Measurements from ENCODE around the gene BPIFB4.

The BPIFB4 gene

GRCh38 chr20:33074675-33075074 lies 4.8 kb upstream of the BPIFB4 start:
- Histone ChIP-seq H3K9me3 (ENCODE audit: control insufficient read depth, low read depth, low read length) (no peaks in the 10 kb centered on the region), H3K27me3 (ENCODE audit: control insufficient read depth, insufficient read depth, low read length) (no peaks in the 10 kb centered on the region), H3K4me1 (ENCODE audit: control insufficient read depth, low read depth, low read length) (no peaks in the 10 kb centered on the region), H3K9ac (ENCODE audit: low read length) (no peak overlapping the region), H3K27ac (ENCODE audit: low read length) (no peak overlapping the region), H3K36me3 (ENCODE audit: control insufficient read depth, low read depth, low read length) (no peaks in the 10 kb centered on the region), H3K4me3 (ENCODE audit: low read length) (no peak overlapping the region)

DNA sequence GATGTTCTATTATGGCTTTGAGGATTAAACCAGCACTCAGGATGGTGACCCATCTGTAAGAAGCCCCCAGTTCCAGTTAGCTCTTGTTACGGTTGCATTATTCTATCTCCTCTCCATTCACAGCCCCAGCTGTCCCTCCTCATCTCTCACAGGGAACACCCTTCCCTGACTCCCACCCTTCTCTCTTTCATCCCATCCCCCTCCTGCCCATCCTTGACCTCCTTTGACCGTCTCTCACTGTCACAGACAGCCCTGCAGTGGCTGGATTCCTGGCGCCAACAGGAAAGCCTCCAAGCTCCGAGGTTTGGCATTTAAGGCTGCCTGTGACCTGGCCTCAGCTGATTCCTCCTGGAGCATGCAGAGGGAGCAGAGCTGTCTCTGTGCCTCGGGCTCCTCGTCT lies 4.2 kb upstream of the BPIFB4 start:
- Histone ChIP-seq H3K4me1 (ENCODE audit: control insufficient read depth, low read depth, low read length) (no peaks in the 10 kb centered on the region), H3K27ac (ENCODE audit: low read length) (no peak overlapping the region), H3K36me3 (ENCODE audit: control insufficient read depth, low read depth, low read length) (no peaks in the 10 kb centered on the region), H3K4me3 (ENCODE audit: low read length) (no peak overlapping the region), H3K27me3 (ENCODE audit: control insufficient read depth, insufficient read depth, low read length) (no peaks in the 10 kb centered on the region), H3K9ac (ENCODE audit: low read length) (no peak overlapping the region), H3K9me3 (ENCODE audit: control insufficient read depth, low read depth, low read length) (no peaks in the 10 kb centered on the region)

DNA sequence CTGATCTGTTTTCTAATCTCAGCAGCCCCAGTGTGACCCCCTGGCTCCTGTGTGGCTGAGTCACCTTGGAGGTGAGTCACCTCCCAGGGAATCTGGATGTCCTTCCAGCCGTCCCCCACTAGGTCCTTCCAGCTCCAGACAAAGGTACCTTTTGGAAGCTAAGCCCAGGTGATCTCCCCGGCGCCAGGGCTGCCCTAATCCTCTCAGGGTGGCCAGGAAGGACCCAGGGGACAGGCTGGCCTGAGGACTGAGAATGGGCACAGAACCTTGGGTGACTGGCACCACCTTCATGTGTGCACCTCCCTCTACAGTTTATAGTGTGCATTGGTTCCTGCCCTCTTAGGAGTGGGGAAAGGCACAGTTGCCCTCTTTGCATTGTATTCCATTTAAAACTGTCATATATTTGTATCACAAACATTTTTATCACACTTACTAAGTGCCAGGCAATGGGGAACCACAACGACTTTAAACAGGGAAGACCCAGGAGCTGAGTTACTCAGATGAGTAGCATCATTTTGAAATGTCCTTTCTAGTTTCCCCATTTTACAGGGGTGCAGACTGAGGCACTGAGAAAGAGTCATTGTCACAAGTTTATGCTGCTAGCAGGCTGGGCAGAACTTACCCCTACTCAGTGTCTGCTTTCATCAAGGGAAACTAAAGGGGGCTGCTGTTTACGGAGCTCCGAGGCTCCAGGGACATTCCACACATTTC lies 2.6 kb upstream of the BPIFB4 start:
- H3K9me3 ChIP-seq (ENCODE audit: control insufficient read depth, low read depth, low read length): no peaks in the 10 kb centered on the region
- no peak overlapping the region for H3K4me3 ChIP-seq (ENCODE audit: low read length)
- H3K27ac ChIP-seq (ENCODE audit: low read length): no peak overlapping the region
- no peaks in the 10 kb centered on the region for H3K27me3 ChIP-seq (ENCODE audit: control insufficient read depth, insufficient read depth, low read length)
- no peaks in the 10 kb centered on the region for H3K4me1 ChIP-seq (ENCODE audit: control insufficient read depth, low read depth, low read length)
- no peak overlapping the region for H3K9ac ChIP-seq (ENCODE audit: low read length)
- H3K36me3 ChIP-seq (ENCODE audit: control insufficient read depth, low read depth, low read length): no peaks in the 10 kb centered on the region

DNA sequence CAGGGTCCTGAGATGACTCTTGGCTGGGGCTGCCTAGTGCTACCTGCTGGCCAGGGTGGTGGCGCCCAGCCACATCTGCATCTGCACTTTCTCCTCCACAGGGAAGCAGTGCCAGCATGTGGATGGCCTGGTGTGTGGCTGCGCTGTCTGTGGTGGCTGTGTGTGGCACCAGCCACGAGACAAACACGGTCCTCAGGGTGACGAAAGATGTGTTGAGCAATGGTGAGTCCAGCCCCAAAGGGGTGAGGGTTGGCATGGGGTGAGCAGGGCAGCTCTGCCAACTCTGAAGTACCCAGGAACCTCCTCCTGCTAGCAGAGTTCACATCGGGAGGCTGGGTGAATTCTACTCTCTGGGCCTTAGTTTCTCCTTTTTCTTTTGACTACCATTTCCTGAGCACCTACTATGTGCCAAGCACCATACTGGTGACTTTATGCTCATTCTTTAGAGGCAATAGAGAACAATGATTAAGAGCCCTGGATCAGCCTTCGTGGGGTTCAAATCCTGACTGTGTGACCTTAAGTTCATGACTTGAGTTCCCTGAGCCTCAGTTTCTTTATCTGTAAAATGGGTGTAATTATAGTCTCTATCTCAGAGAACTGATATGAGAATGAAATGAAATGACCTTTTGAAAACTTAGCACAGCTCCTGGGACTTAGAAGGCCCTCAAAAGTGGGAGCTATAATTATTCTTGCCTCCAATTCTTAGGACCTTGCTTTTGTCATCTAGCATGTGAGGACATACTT lies 2.1 kb downstream of the BPIFB4 start:
- Histone ChIP-seq H3K36me3 (ENCODE audit: control insufficient read depth, low read depth, low read length) (no peaks in the 10 kb centered on the region), H3K9ac (ENCODE audit: low read length) (no peak overlapping the region), H3K4me1 (ENCODE audit: control insufficient read depth, low read depth, low read length) (no peaks in the 10 kb centered on the region), H3K4me3 (ENCODE audit: low read length) (no peak overlapping the region), H3K27me3 (ENCODE audit: control insufficient read depth, insufficient read depth, low read length) (no peaks in the 10 kb centered on the region), H3K27ac (ENCODE audit: low read length) (no peak overlapping the region), H3K9me3 (ENCODE audit: control insufficient read depth, low read depth, low read length) (no peaks in the 10 kb centered on the region)

DNA sequence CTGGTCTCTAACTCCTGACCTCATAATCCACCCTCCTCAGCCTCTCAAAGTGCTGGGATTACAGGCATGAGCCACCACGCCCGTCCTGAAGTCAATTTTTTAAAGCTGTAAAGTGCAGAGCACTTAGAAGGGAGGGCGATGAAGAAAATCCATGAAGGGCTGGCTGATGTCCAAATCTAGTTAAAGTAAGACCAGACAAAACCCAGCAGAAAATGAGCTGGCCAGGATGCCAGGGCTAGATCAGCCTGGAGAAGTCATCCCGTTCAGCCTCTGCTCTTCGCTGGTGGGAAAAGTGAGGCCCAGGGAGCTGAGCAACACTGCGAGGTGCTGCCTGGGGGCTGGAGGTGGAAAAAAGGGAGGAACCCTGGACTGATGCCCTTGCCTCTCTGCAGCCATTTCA lies 3.1 kb downstream of the BPIFB4 start:
- Histone ChIP-seq H3K4me1 (ENCODE audit: control insufficient read depth, low read depth, low read length) (no peaks in the 10 kb centered on the region), H3K9me3 (ENCODE audit: control insufficient read depth, low read depth, low read length) (no peaks in the 10 kb centered on the region), H3K27ac (ENCODE audit: low read length) (no peak overlapping the region), H3K4me3 (ENCODE audit: low read length) (no peak overlapping the region), H3K9ac (ENCODE audit: low read length) (no peak overlapping the region), H3K27me3 (ENCODE audit: control insufficient read depth, insufficient read depth, low read length) (no peaks in the 10 kb centered on the region), H3K36me3 (ENCODE audit: control insufficient read depth, low read depth, low read length) (no peaks in the 10 kb centered on the region)

DNA sequence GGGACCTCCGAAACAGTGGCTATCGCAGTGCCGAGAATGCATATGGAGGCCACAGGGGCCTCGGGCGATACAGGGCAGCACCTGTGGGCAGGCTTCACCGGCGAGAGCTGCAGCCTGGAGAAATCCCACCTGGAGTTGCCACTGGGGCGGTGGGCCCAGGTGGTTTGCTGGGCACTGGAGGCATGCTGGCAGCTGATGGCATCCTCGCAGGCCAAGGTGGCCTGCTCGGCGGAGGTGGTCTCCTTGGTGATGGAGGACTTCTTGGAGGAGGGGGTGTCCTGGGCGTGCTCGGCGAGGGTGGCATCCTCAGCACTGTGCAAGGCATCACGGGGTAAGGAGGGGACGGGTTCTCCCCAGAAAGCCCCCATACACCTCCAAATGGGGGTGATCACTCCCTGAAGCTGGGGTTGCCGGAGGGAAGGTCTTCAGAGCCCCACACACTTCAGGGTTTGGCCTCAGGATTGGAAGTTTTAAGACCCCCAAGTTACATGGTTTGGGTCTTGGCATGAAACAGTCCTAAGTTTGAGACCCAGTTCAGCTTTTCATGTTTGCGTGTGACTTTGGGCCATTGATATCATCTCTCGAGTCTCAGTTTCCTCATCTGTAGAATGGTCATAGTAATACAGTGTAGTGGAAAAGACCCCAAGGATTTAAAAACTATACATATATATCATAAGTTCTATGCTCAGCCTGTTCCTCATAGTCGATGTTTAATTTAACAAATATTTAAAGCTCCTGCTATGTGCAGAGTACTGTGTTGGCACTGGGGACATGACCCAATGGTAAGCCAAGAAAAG lies 4.3 kb downstream of the BPIFB4 start:
- no peak overlapping the region for H3K9ac ChIP-seq (ENCODE audit: low read length)
- no peaks in the 10 kb centered on the region for H3K36me3 ChIP-seq (ENCODE audit: control insufficient read depth, low read depth, low read length)
- H3K27ac ChIP-seq (ENCODE audit: low read length): no peak overlapping the region
- H3K27me3 ChIP-seq (ENCODE audit: control insufficient read depth, insufficient read depth, low read length): no peaks in the 10 kb centered on the region
- H3K4me3 ChIP-seq (ENCODE audit: low read length): no peak overlapping the region
- no peaks in the 10 kb centered on the region for H3K9me3 ChIP-seq (ENCODE audit: control insufficient read depth, low read depth, low read length)
- H3K4me1 ChIP-seq (ENCODE audit: control insufficient read depth, low read depth, low read length): no peaks in the 10 kb centered on the region

DNA sequence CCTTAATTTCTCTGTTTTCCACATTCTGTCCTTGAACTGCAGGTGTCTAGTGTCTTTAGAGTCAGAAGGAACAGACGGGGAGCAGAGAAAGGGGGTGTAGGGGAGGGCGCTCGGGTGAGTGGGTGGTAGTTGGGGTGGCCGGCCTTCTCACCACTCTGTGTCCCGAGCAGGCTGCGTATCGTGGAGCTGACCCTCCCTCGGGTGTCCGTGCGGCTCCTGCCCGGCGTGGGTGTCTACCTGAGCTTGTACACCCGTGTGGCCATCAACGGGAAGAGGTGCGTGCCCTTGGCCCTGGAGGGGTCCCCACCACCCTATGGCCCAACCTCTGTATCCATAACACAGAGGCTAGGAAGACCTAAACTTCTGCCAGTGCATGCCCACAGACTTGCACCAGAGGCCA lies 5.3 kb downstream of the BPIFB4 start:
- H3K27me3 ChIP-seq (ENCODE audit: control insufficient read depth, insufficient read depth, low read length): no peaks in the 10 kb centered on the region

DNA sequence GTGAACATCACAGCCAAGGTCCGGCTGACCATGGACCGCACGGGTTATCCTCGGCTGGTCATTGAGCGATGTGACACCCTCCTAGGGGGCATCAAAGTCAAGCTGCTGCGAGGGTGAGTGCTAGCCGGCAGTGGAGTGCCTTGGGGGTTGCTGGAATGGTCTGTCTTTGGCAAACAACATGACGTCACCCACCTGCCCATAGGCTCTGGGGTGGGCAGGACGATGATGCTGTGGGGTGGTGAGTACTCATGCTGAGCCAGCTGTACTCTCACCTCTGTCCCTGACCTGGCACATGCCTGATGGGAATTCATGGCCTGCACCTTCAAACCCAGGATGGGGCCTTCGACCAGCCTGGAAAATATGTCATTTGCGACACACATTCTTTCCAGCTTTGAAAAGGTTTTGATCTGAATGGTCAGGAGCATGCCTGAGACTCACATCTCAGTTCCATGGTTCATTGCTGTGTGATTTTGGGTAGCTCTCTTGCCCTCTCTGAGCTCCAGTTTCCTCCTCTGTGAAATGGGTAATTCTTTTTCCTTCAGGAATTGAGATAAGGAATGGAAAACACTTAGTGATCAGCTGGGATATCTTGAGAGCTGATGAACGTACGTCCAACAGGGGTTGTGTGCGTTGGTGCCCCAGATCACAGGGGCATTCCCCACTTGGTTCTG lies 6.7 kb downstream of the BPIFB4 start:
- H3K9ac ChIP-seq (ENCODE audit: low read length): no peak overlapping the region
- H3K27ac ChIP-seq (ENCODE audit: low read length): no peak overlapping the region
- no peaks in the 10 kb centered on the region for H3K36me3 ChIP-seq (ENCODE audit: control insufficient read depth, low read depth, low read length)
- no peaks in the 10 kb centered on the region for H3K4me1 ChIP-seq (ENCODE audit: control insufficient read depth, low read depth, low read length)
- no peaks in the 10 kb centered on the region for H3K9me3 ChIP-seq (ENCODE audit: control insufficient read depth, low read depth, low read length)
- H3K4me3 ChIP-seq (ENCODE audit: low read length): no peak overlapping the region
- H3K27me3 ChIP-seq (ENCODE audit: control insufficient read depth, insufficient read depth, low read length): no peaks in the 10 kb centered on the region

More for the DNA sequence above, 5.3 kb downstream of the BPIFB4 start:
- Histone ChIP-seq H3K9ac (ENCODE audit: low read length) (no peak overlapping the region), H3K4me1 (ENCODE audit: control insufficient read depth, low read depth, low read length) (no peaks in the 10 kb centered on the region), H3K4me3 (ENCODE audit: low read length) (no peak overlapping the region), H3K36me3 (ENCODE audit: control insufficient read depth, low read depth, low read length) (no peaks in the 10 kb centered on the region), H3K27ac (ENCODE audit: low read length) (no peak overlapping the region), H3K9me3 (ENCODE audit: control insufficient read depth, low read depth, low read length) (no peaks in the 10 kb centered on the region)

GRCh38 chr20:33091147-33091546 lies 11.7 kb downstream of the BPIFB4 start:
- Histone ChIP-seq H3K4me1 (ENCODE audit: control insufficient read depth, low read depth, low read length) (no peaks in the 10 kb centered on the region), H3K9me3 (ENCODE audit: control insufficient read depth, low read depth, low read length) (no peaks in the 10 kb centered on the region), H3K36me3 (ENCODE audit: control insufficient read depth, low read depth, low read length) (no peaks in the 10 kb centered on the region), H3K4me3 (ENCODE audit: low read length) (no peak overlapping the region), H3K27me3 (ENCODE audit: control insufficient read depth, insufficient read depth, low read length) (no peaks in the 10 kb centered on the region), H3K9ac (ENCODE audit: low read length) (no peak overlapping the region), H3K27ac (ENCODE audit: low read length) (no peak overlapping the region)

- Histone ChIP-seq H3K4me1 (ENCODE audit: control insufficient read depth, low read depth, low read length) (no peaks in the 10 kb centered on the region), H3K27me3 (ENCODE audit: control insufficient read depth, insufficient read depth, low read length) (no peaks in the 10 kb centered on the region), H3K36me3 (ENCODE audit: control insufficient read depth, low read depth, low read length) (no peaks in the 10 kb centered on the region), H3K9me3 (ENCODE audit: control insufficient read depth, low read depth, low read length) (no peaks in the 10 kb centered on the region), H3K4me3 (ENCODE audit: low read length) (no peak overlapping the region), H3K27ac (ENCODE audit: low read length) (no peak overlapping the region), H3K9ac (ENCODE audit: low read length) (no peak overlapping the region)
These were observed 12.2 kb downstream of the BPIFB4 start for GRCh38 chr20:33091693-33092092.

GRCh38 chr20:33092361-33092760 lies 12.9 kb downstream of the BPIFB4 start:
- H3K27ac ChIP-seq (ENCODE audit: low read length): no peak overlapping the region
- H3K36me3 ChIP-seq (ENCODE audit: control insufficient read depth, low read depth, low read length): no peaks in the 10 kb centered on the region
- H3K4me3 ChIP-seq (ENCODE audit: low read length): no peak overlapping the region
- H3K9ac ChIP-seq (ENCODE audit: low read length): no peak overlapping the region
- no peaks in the 10 kb centered on the region for H3K9me3 ChIP-seq (ENCODE audit: control insufficient read depth, low read depth, low read length)
- H3K27me3 ChIP-seq (ENCODE audit: control insufficient read depth, insufficient read depth, low read length): no peaks in the 10 kb centered on the region
- no peaks in the 10 kb centered on the region for H3K4me1 ChIP-seq (ENCODE audit: control insufficient read depth, low read depth, low read length)
